Stimulated activated CD8-positive, alpha-beta memory T cell treated with anti-CD3 and anti-CD28 coated beads, Interleukin-4, amount 100 ng/mL, for 1 hour (primary cell): ENCODE results near the gene PIK3IP1.
"Not testable (repeated sequence)": the region's sequence is repeated elsewhere in the genome, so short reads cannot be mapped to it uniquely, and the experiment has no call there.

ENCODE experiments used
- DNase-seq, 2 donors: peaks; one replicate each; pipeline ENCODE4 v3.0.0-alpha.2; 2020; ENCODE audit warnings: low read depth in 2 of 2, low spot score in 1 of 2

PIK3IP1 gene

GRCh38 chr22:31253949-31254348, 38.3 kb downstream of the PIK3IP1 start:
- DNase-seq: no peak

GRCh38 chr22:31250740-31251600, 41.3 kb downstream of the PIK3IP1 start:
- DNase-seq: no peak

- no peak for DNase-seq
These were observed 43.0 kb downstream of the PIK3IP1 start for GRCh38 chr22:31248965-31249958.

GRCh38 chr22:31248138-31248745, 44.0 kb downstream of the PIK3IP1 start:
- peak; percentile 9 to 39 for DNase-seq

- DNase-seq: no peak
These were observed 44.6 kb downstream of the PIK3IP1 start for GRCh38 chr22:31247726-31248125.

GRCh38 chr22:31246687-31247086, 45.6 kb downstream of the PIK3IP1 start:
- DNase-seq: no peak

- DNase-seq: not testable (repeated sequence)
These were observed 46.3 kb downstream of the PIK3IP1 start for GRCh38 chr22:31245998-31246397.

- no peak for DNase-seq
These were observed 47.3 kb downstream of the PIK3IP1 start for GRCh38 chr22:31244943-31245451.

GRCh38 chr22:31244046-31244942, 48.0 kb downstream of the PIK3IP1 start:
- DNase-seq: no peak

- DNase-seq: no peak
These were observed 48.8 kb downstream of the PIK3IP1 start for GRCh38 chr22:31243339-31244045.

- no peak for DNase-seq
These were observed 50.4 kb downstream of the PIK3IP1 start for GRCh38 chr22:31241936-31242335.

GRCh38 chr22:31241200-31241599, 51.1 kb downstream of the PIK3IP1 start:
- no peak for DNase-seq

GRCh38 chr22:31239771-31240370, 52.4 kb downstream of the PIK3IP1 start:
- DNase-seq: no peak

- no peak for DNase-seq
These were observed 54.2 kb downstream of the PIK3IP1 start for GRCh38 chr22:31238057-31238456.

- DNase-seq: not testable (repeated sequence)
These were observed 56.2 kb downstream of the PIK3IP1 start for GRCh38 chr22:31236044-31236443.

- DNase-seq: no peak
These were observed 57.2 kb downstream of the PIK3IP1 start for GRCh38 chr22:31235081-31235480.

GRCh38 chr22:31233001-31233400, 59.3 kb downstream of the PIK3IP1 start:
- no peak for DNase-seq
